Eye (tissue), 1 donor: Measurements from ENCODE around the gene SPDEF.

Experiments
- DNase-seq: peaks from one replicate; pipeline ENCODE4 v3.0.0-alpha.2; 2015

SPDEF gene

GRCh38 chr6:34512738-34513115 is 43.4 kb downstream of the SPDEF start:
- DNase-seq: no peak

- DNase-seq: no peak
Measured at GRCh38 chr6:34511915-34512737, 44.0 kb downstream of the SPDEF start.

GRCh38 chr6:34511214-34511914 is 44.8 kb downstream of the SPDEF start:
- DNase-seq: no peak

GRCh38 chr6:34510299-34510698 is 45.8 kb downstream of the SPDEF start:
- no peak for DNase-seq

- no peak for DNase-seq
Measured at GRCh38 chr6:34509782-34510181, 46.3 kb downstream of the SPDEF start.

GRCh38 chr6:34508425-34508824 is 47.7 kb downstream of the SPDEF start:
- DNase-seq: no peak

GRCh38 chr6:34506718-34507117 is 49.4 kb downstream of the SPDEF start:
- DNase-seq: no peak

GRCh38 chr6:34497411-34497810 is 58.7 kb downstream of the SPDEF start:
- no peak for DNase-seq

- DNase-seq: no peak
Measured at GRCh38 chr6:34496103-34496685, 59.9 kb downstream of the SPDEF start.

- DNase-seq: no peak
Measured at GRCh38 chr6:34494973-34495372, 61.2 kb downstream of the SPDEF start.

GRCh38 chr6:34493344-34493743 is 62.8 kb downstream of the SPDEF start:
- no peak for DNase-seq

GRCh38 chr6:34491091-34491430 is 65.1 kb downstream of the SPDEF start:
- DNase-seq: no peak

- DNase-seq: no peak
Measured at GRCh38 chr6:34490390-34491090, 65.6 kb downstream of the SPDEF start.

GRCh38 chr6:34489207-34489805 is 66.8 kb downstream of the SPDEF start:
- DNase-seq: no peak
